B cell (primary cell): ENCODE measurements around the gene CAPN3. TPM values are rescaled to one million over a fixed set of nuclear protein-coding genes. Genes with fewer than 3 reads are reported as not detected.

Source experiments
- ATAC-seq: fragments of 200-7000 bp; cut with Tn5 transposase; one replicate; pipeline ENCODE4 v1.10.0; 2021; ENCODE audit warnings: low read depth, mild to moderate bottlenecking, moderate number of reproducible peaks, moderate library complexity
- CTCF ChIA-PET: fragments of 350-600 bp; sonication (Branson Sonifier 250); formaldehyde crosslinking; loops from one replicate; lab custom pipeline; 2021; ENCODE audit warnings: antibody characterized with exemption, inconsistent platforms; lab: Charles Lee
- POLR2A ChIA-PET: fragments of 350-600 bp; sonication (Branson Sonifier 250); formaldehyde crosslinking; loops from one replicate; lab custom pipeline; 2021; ENCODE audit warnings: antibody characterized with exemption; lab: Charles Lee
- DNase-seq: peaks from one replicate; pipeline ENCODE4 v3.0.0; 2013
- H2AFZ ChIP-seq: 2 replicates; pipeline ENCODE4 v1.6.1; 2012; ENCODE audit warnings: mild to moderate bottlenecking, low read depth, low read length; ENCODE audit not compliant: insufficient read depth, poor library complexity, severe bottlenecking
- H3K27ac ChIP-seq, 2 donors: 1 replicate in 1 of 2; 2 replicates in 1 of 2; pipeline ENCODE4 v1.5.1; 2012 to 2013; ENCODE audit warnings: low read length in 2 of 2, mild to moderate bottlenecking in 2 of 2, moderate library complexity in 1 of 2
- H3K27me3 ChIP-seq, 4 experiments: fragments of 200-600 bp in 1 of 4; sonication (generic) in 1 of 4; replicated peaks in 1 of 4; 1 replicate in 2 of 4; 2 replicates in 2 of 4; pipeline versions ENCODE4 v1.6.1 to v1.7.0; 2013 to 2016; ENCODE audit warnings: low read length in 3 of 4, mild to moderate bottlenecking in 2 of 4, mixed read lengths in 1 of 4, moderate library complexity in 1 of 4; ENCODE audit not compliant: insufficient read depth in 4 of 4, control insufficient read depth in 3 of 4; ENCODE audit errors: control extremely low read depth in 1 of 4
- H3K36me3 ChIP-seq, 2 experiments: replicated peaks in 1 of 2; 1 replicate in 1 of 2; 2 replicates in 1 of 2; pipeline versions ENCODE4 v1.6.1 to v1.7.1; 2013; ENCODE audit warnings: low read length in 1 of 2; ENCODE audit not compliant: insufficient read depth in 2 of 2, control insufficient read depth in 1 of 2; ENCODE audit errors: control extremely low read depth in 1 of 2, extremely low read depth in 1 of 2
- H3K4me1 ChIP-seq, 2 donors: fragments of 200-600 bp in 1 of 2; sonication (generic) in 1 of 2; 1 replicate in 1 of 2; 2 replicates in 1 of 2; pipeline versions ENCODE4 v1.5.1 to v1.6.1; 2013 to 2017; ENCODE audit warnings: low read length in 2 of 2; ENCODE audit not compliant: control insufficient read depth in 2 of 2, insufficient read depth in 2 of 2
- H3K4me2 ChIP-seq: replicated peaks from 2 replicates; pipeline ENCODE3; 2012; ENCODE audit warnings: mild to moderate bottlenecking, low read depth, low read length; ENCODE audit not compliant: poor library complexity, severe bottlenecking
- H3K4me3 ChIP-seq, 5 experiments: fragments of 200-600 bp in 1 of 5; sonication (generic) in 1 of 5; 1 replicate in 3 of 5; 2 replicates in 2 of 5; pipeline versions ENCODE4 v1.5.1 to v1.7.0; 2011 to 2016; ENCODE audit warnings: low read length in 4 of 5, mild to moderate bottlenecking in 4 of 5, low read depth in 2 of 5, control low read depth in 1 of 5, moderate library complexity in 1 of 5; ENCODE audit not compliant: insufficient read depth in 1 of 5; ENCODE audit errors: control extremely low read depth in 1 of 5, extremely low read depth in 1 of 5
- H3K79me2 ChIP-seq: fragments of 200-600 bp; sonication (generic); one replicate; pipeline ENCODE4 v1.6.0; 2016; ENCODE audit warnings: low read length; ENCODE audit not compliant: control insufficient read depth, insufficient read depth
- H3K9ac ChIP-seq: fragments of 200-600 bp; sonication (generic); 2 replicates; pipeline ENCODE4 v1.6.1; 2017; ENCODE audit warnings: mild to moderate bottlenecking, low read length, moderate library complexity
- H3K9me3 ChIP-seq, 3 donors: one replicate each; pipeline versions ENCODE4 v1.6.1 to v1.7.1; 2013; ENCODE audit warnings: low read length in 2 of 3; ENCODE audit not compliant: control insufficient read depth in 2 of 3, insufficient read depth in 1 of 3; ENCODE audit errors: control extremely low read depth in 1 of 3
- H4K20me1 ChIP-seq: 2 replicates; pipeline ENCODE4 v1.6.0; 2012; ENCODE audit warnings: mild to moderate bottlenecking, low read length; ENCODE audit not compliant: insufficient read depth, control insufficient read depth, poor library complexity, severe bottlenecking
- H3K27ac Mint-ChIP-seq: one replicate; pipeline ENCODE4 v1.8.0; 2021; ENCODE audit warnings: mixed read lengths
- H3K27me3 Mint-ChIP-seq: one replicate; pipeline ENCODE4 v1.8.0; 2021; ENCODE audit warnings: mixed read lengths
- H3K4me1 Mint-ChIP-seq: one replicate; pipeline ENCODE4 v1.8.0; 2021; ENCODE audit warnings: mixed read lengths
- H3K4me3 Mint-ChIP-seq: one replicate; pipeline ENCODE4 v1.8.0; 2021; ENCODE audit warnings: mixed read lengths
- H3K9me3 Mint-ChIP-seq: one replicate; pipeline ENCODE4 v1.8.0; 2022; ENCODE audit warnings: mixed read lengths; ENCODE audit not compliant: insufficient read depth
- CTCF ChIP-seq: fragments of 200-600 bp; IDR thresholded peaks from one replicate; pipeline ENCODE4 v1.8.0; 2022; ENCODE audit warnings: antibody characterized with exemption, mild to moderate bottlenecking
- EZH2 ChIP-seq: IDR thresholded peaks from 2 replicates; pipeline ENCODE4 v1.6.1; 2012; ENCODE audit warnings: borderline replicate concordance, low read depth, mild to moderate bottlenecking, moderate library complexity, low read length; ENCODE audit not compliant: insufficient read depth, poor library complexity, severe bottlenecking
- WGBS: methylation state at CpG from one replicate; pipeline ENCODE4 v1.1.5; 2013; ENCODE audit warnings: missing lambda C conversion rate; ENCODE audit not compliant: insufficient coverage; 5-methylcytosine and 5-hydroxymethylcytosine counted together
- intact Hi-C: fragments of 100-400 bp; cut with micrococcal nuclease; formaldehyde crosslinking; loops from one replicate; pipeline ENCODE4 v1.10.0; 2022
- polyA plus RNA-seq: library from polyadenylated mRNA; depleted of rRNA; stranded (reverse); fragments of >200 nt; gene quantifications from 2 replicates; pipeline ENCODE4 v1.2.3, GENCODE V29; 2012
- total RNA-seq, 2 donors: library from RNA; stranded (reverse); fragments of 120-200 nt in 1 of 2; gene quantifications; 1 replicate in 1 of 2; 2 replicates in 1 of 2; pipeline versions ENCODE4 v1.2.3 to v1.2.4, GENCODE V29; 2013 to 2022

CAPN3 gene
- total and polyA plus RNA-seq, 2 donors (not counting 1 experiment from before 2014, with no cell fraction given) = 41.7 to 143 TPM

- DNase-seq = no peak
- Histone ChIP-seq H3K4me1 (no peaks in the 10 kb centered on the region), H3K36me3 (peaks cover 0 to 6% of the 10 kb centered on the region in 2 experiments), H3K27ac (no peak overlapping the region), H3K9ac (no peak overlapping the region), H3K79me2 (no peaks in the 10 kb centered on the region), H3K27me3 (no peaks in the 10 kb centered on the region), H3K9me3 (no peaks in the 10 kb centered on the region), H2AFZ (no peak overlapping the region), H3K4me2 (no peak overlapping the region), H4K20me1 (no peaks in the 10 kb centered on the region), H3K4me3 (no peak overlapping the region)
- H3K4me3 Mint-ChIP-seq = no peak overlapping the region
- no peaks in the 10 kb centered on the region for H3K27me3 Mint-ChIP-seq
- peaks cover 3% of the 10 kb centered on the region for H3K9me3 Mint-ChIP-seq
- ChIA-PET POLR2A (no interaction called here), CTCF (no interaction called here)
- no peaks in the 10 kb centered on the region for H3K4me1 Mint-ChIP-seq
- H3K27ac Mint-ChIP-seq = no peak overlapping the region
- no peak for TF ChIP-seq CTCF
- TF ChIP-seq EZH2 = no peak
- intact Hi-C loops = no loop called here
- WGBS = no CpG with 5 or more reads among the region's 2 CpGs
- ATAC-seq = no peak
These were observed 11.8 kb downstream of the CAPN3 start for GRCh38 chr15:42371096-42371495.

GRCh38 chr15:42373274-42373673 lies 14.0 kb downstream of the CAPN3 start:
- Mint-ChIP-seq H3K4me3 (no peak overlapping the region), H3K4me1 (no peaks in the 10 kb centered on the region), H3K9me3 (peaks cover 9% of the 10 kb centered on the region), H3K27ac (no peak overlapping the region), H3K27me3 (no peaks in the 10 kb centered on the region)
- H3K9me3 ChIP-seq = peaks cover 3 to 7% (median 5%) of the 10 kb centered on the region in 3 donors
- H2AFZ ChIP-seq = no peak overlapping the region
- H3K79me2 ChIP-seq = no peaks in the 10 kb centered on the region
- CTCF ChIA-PET = no interaction called here
- TF ChIP-seq CTCF (no peak), EZH2 (no peak)
- no peak overlapping the region for H3K4me2 ChIP-seq
- POLR2A ChIA-PET = no interaction called here
- H3K36me3 ChIP-seq = peaks cover 0 to 8% of the 10 kb centered on the region in 2 experiments
- DNase-seq = no peak
- no peaks in the 10 kb centered on the region for H4K20me1 ChIP-seq
- intact Hi-C loops = no loop called here
- no peak overlapping the region for H3K27ac ChIP-seq
- H3K4me1 ChIP-seq = no peaks in the 10 kb centered on the region
- ATAC-seq = no peak
- H3K27me3 ChIP-seq = no peaks in the 10 kb centered on the region
- no peak overlapping the region for H3K9ac ChIP-seq
- H3K4me3 ChIP-seq = no peak overlapping the region
- 100% methylated on average over 1 of the region's 1 CpG for WGBS
